ENCODE data around the gene SERINC5. TPM values are rescaled to one million over a fixed set of nuclear protein-coding genes. Genes with fewer than 3 reads are reported as not detected.
"Not testable (repeated sequence)": the region's sequence is repeated elsewhere in the genome, so short reads cannot be mapped to it uniquely, and the experiment has no call there.

The SERINC5 gene
- total RNA-seq, 2 experiments from 2014 or later: 70.2 to 78.3 TPM

DNA sequence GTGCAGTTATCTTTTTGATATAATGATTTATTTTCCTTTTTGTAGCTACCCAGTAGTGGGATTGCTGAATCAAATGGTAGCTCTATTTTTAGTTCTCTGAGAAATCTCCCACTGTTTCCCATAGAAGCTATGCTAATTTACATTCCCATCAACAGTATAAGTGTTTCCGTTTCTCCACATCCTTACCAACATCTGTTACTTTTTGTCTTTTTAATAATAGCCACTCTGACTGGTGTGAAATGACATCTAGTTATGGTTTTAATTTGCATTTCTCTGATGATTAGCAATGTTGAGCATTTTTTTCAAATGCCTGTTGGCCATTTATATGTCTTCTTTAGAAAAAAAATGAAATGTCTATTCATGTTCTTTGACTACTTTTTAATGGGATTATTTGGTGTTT is 94.7 kb downstream of the SERINC5 start:
- H3K27ac Mint-ChIP-seq: no peak overlapping the region
- DNase-seq (no peak), ATAC-seq (ENCODE audit: low read depth) (no peak)
- H3K9me3 Mint-ChIP-seq: peaks cover 1% of the 10 kb centered on the region
- H3K4me3 Mint-ChIP-seq: no peak overlapping the region
- H3K36me3 Mint-ChIP-seq: peaks cover 65% of the 10 kb centered on the region
- POLR2A ChIA-PET: no interaction called here
- H3K4me1 Mint-ChIP-seq: peaks cover 5% of the 10 kb centered on the region
- H3K27me3 Mint-ChIP-seq: no peaks in the 10 kb centered on the region

DNA sequence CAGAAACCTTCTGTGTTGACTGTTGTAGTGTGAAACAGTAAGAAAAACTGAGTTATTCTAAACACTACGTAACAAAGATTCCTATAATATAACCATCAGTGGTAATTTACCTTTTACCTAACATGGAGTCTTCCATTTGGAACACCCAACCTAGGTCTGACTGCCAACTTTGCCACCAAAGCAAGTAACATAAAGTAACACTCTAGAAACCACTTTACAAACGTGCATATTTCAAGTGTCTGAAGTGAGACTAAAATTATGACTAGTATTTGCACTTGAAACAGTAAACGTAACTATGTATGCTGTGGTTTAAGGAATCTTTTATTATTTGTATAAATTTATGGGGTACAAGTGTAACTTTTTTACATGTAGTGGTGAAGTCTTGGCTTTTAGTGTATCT is 95.6 kb downstream of the SERINC5 start:
- Mint-ChIP-seq H3K9me3 (peaks cover 1% of the 10 kb centered on the region), H3K36me3 (peaks cover 61% of the 10 kb centered on the region), H3K4me3 (no peak overlapping the region), H3K4me1 (peaks cover 6% of the 10 kb centered on the region), H3K27ac (no peak overlapping the region), H3K27me3 (no peaks in the 10 kb centered on the region)
- POLR2A ChIA-PET: no interaction called here
- no peak for DNase-seq
- ATAC-seq (ENCODE audit: low read depth): no peak

DNA sequence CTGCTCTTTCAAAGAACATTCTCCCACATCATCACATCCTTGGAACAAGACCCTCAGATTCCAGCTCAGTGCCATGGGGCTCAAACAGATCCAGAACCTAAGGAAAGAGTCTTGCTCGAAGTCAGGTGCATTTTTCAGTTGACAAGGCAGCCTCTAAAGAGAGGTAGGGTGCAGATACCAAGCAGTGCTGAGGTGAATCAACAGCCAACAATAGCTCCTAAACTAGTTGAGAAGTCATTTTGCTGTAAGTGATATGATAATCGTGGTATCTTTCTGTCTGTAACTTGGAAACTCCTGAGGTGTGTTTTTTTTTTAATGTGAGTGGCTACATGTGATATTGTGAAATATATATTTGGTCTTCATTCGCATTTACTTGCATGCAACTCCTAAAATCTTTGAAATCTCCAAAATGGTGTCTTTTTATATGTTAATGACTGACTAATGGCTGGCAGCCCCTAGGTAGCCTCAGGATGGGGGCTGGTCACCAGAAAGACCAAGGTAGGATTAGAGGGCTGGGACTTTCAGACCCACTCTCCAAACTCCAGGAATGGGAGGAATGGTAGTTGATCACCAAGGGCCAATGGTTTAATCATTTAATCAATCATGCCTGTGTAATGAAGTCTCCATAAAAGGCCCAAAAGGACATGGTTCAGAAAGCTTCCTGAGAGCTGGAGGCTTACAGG is 96.6 kb downstream of the SERINC5 start:
- Mint-ChIP-seq H3K36me3 (peaks cover 56% of the 10 kb centered on the region), H3K27ac (no peak overlapping the region), H3K4me3 (no peak overlapping the region), H3K27me3 (no peaks in the 10 kb centered on the region), H3K9me3 (peaks cover 1% of the 10 kb centered on the region), H3K4me1 (peaks cover 7% of the 10 kb centered on the region)
- DNase-seq (no peak), ATAC-seq (ENCODE audit: low read depth) (no peak)
- POLR2A ChIA-PET: no interaction called here

DNA sequence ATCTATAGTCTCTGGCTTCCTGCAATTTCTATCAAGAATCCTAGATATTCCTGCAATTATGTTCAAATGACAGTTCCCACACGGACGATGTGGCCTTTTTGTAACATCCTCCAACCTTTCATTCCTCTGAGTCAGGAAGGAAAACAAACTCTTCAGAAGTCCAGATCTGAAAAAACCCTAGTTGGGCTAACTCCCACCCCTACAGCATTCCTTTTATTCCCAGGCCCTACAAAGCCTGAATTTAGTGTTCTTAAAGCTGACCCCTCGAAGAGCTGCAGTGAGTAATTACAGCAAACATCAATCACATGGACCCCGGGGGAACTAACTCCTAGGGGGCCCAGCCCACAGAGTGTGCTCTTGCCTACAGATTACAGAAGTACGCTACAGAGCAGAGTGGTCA is 99.7 kb downstream of the SERINC5 start:
- POLR2A ChIA-PET: interaction anchor here (0.5 to 1.3 kb wide), 2 partner anchors 100 to 105 kb away, joined by 3 to 5 read pairs; partner anchors contain the start of gene SERINC5
- H3K9me3 Mint-ChIP-seq: no peaks in the 10 kb centered on the region
- no peaks in the 10 kb centered on the region for H3K27me3 Mint-ChIP-seq
- DNase-seq: no peak
- H3K4me1 Mint-ChIP-seq: peaks cover 25% of the 10 kb centered on the region
- ATAC-seq (ENCODE audit: low read depth): no peak
- no peak overlapping the region for H3K27ac Mint-ChIP-seq
- H3K4me3 Mint-ChIP-seq: no peak overlapping the region
- H3K36me3 Mint-ChIP-seq: peaks cover 44% of the 10 kb centered on the region

DNA sequence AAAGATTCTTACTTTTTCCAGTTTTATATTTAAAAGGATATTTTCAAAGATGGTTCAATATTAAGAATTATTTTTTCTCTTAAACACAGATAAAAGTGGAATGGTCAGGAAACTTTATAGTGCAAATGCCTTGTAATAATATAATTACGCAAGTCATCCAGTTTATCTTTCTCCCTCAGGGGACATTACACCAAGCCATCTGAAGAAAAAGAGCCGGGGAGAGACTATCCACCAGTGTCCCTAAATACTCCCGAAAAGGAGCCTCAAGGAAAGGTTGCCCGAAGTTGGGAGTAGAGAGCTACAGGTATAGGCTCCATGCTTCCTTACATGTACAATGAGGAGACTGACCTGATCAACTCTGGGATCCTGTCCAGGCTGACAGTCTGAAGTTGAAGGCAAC is 101.1 kb downstream of the SERINC5 start:
- H3K9me3 Mint-ChIP-seq: no peaks in the 10 kb centered on the region
- no peaks in the 10 kb centered on the region for H3K27me3 Mint-ChIP-seq
- no peak for ATAC-seq (ENCODE audit: low read depth)
- H3K4me1 Mint-ChIP-seq: peaks cover 34% of the 10 kb centered on the region
- DNase-seq: no peak
- no peak overlapping the region for H3K27ac Mint-ChIP-seq
- no peak overlapping the region for H3K4me3 Mint-ChIP-seq
- H3K36me3 Mint-ChIP-seq: peaks cover 52% of the 10 kb centered on the region
- POLR2A ChIA-PET: interaction anchor here (0.5 to 1.3 kb wide), 2 partner anchors 62 to 101 kb away, joined by 4 to 5 read pairs; partner anchors contain the start of gene SERINC5

DNA sequence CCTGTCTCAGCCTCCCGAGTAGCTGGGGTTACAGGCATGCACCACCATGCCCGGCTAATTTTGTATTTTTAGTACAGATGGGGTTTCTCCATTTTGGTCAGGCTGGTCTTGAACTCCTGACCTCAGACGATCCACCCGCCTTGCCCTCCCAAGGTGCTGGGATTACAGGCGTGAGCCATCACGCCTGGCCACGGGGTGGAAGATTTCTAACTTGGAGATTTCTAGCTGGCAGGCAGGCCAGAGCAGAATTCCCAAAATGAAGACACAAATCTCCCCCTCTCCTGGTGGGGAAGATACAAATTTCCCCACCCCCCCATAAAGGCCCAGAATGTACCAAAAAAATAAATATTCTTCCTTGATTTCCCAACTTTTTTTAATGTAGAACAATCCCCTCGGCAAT is 101.6 kb downstream of the SERINC5 start:
- H3K27ac Mint-ChIP-seq; H3K27me3 Mint-ChIP-seq; H3K4me3 Mint-ChIP-seq; H3K9me3 Mint-ChIP-seq; DNase-seq; ATAC-seq (ENCODE audit: low read depth): not testable (repeated sequence)
- POLR2A ChIA-PET: interaction anchor here (0.5 to 0.7 kb wide), 2 partner anchors 35 to 62 kb away, joined by 3 to 4 read pairs; no protein-coding TSS in a partner anchor
- Mint-ChIP-seq H3K4me1 (peaks cover 34% of the 10 kb centered on the region), H3K36me3 (peaks cover 52% of the 10 kb centered on the region)

DNA sequence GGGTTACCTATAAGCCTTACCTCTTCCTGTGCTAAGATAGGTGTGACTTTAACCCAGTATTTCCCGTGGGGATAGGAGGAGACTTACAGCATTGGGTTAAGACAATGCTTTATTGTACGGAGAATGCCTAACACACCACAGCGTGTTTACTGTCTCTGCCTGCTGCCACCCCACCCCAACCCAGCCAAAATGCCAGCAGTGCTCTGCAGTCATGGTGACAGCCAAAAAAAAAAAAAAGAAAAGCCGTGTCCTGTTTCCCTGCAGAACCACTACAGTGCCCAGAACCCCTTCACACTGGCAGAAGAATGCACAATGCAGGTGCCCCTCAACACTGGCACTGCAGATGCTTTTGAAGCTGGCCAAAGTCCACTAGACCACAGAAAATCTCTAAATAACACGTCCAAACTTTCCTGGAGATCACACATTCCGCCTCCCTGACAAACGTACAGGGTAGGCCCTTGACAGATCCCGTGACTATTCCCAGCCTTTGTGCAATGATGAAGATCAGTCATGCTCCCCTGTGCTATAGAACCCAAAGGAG is 102.2 kb downstream of the SERINC5 start:
- peaks cover 51% of the 10 kb centered on the region for H3K36me3 Mint-ChIP-seq
- H3K4me1 Mint-ChIP-seq: peaks cover 34% of the 10 kb centered on the region
- POLR2A ChIA-PET: interaction anchor here (0.7 to 1.6 kb wide), 2 partner anchors 35 to 102 kb away, joined by 3 to 5 read pairs; partner anchors contain the start of gene SERINC5
- H3K27ac Mint-ChIP-seq: peak overlapping the region; percentile 39
- no peak for DNase-seq
- H3K9me3 Mint-ChIP-seq: no peaks in the 10 kb centered on the region
- no peaks in the 10 kb centered on the region for H3K27me3 Mint-ChIP-seq
- peak; percentile 60 for ATAC-seq (ENCODE audit: low read depth)
- peak overlapping the region; percentile 1 for H3K4me3 Mint-ChIP-seq

DNA sequence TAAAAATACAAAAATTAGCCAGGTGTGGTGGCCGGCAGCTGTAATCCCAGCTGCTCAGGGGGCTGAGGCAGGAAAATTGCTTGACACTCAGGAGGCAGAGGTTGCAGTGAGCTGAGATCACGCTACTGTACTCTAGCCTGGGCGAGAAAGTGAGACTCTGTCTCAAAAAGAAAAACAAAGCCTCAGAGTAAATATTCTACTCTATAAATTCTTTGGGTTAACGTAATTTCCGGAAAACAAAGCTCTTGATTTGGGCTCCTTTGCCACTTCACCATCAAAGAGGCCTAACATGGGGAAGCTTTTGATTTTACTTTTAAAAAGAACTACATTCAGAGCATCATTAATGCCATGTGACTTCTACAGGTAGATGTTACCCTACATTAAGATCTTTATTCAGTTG is 103.1 kb downstream of the SERINC5 start:
- Mint-ChIP-seq H3K4me3 (peak overlapping the region; percentile 7), H3K27me3 (no peaks in the 10 kb centered on the region)
- DNase-seq: no peak

DNA sequence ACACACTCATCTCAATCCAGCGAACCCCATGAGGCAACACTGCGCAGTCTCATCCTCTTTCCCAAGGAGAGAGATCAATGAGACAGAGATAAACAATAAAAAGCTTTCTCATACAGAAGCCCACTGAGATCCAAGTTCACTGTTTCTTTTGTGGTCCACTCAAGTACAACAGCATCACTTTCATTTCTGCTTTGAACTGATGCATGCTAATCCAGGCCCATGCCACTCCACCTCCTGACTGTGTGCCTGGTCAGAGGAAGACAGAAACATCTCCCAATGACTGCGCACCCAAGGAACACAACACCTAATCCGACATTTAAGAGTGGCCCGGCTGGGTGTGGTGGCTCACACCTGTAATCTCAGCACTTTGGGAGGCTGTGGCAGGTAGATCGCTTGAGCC is 104.0 kb downstream of the SERINC5 start:
- H3K9me3 Mint-ChIP-seq: no peaks in the 10 kb centered on the region
- peaks cover 47% of the 10 kb centered on the region for H3K36me3 Mint-ChIP-seq
- ATAC-seq (ENCODE audit: low read depth): no peak
- DNase-seq: no peak
- peak overlapping the region; percentile 44 for H3K27ac Mint-ChIP-seq
- H3K27me3 Mint-ChIP-seq: no peaks in the 10 kb centered on the region
- POLR2A ChIA-PET: interaction anchor here (0.6 to 1.6 kb wide), 3 partner anchors 11 to 86 kb away, joined by 3 to 8 read pairs (median 5); no protein-coding TSS in a partner anchor
- peaks cover 37% of the 10 kb centered on the region for H3K4me1 Mint-ChIP-seq
- H3K4me3 Mint-ChIP-seq: no peak overlapping the region

More for the DNA sequence above, 103.1 kb downstream of the SERINC5 start:
- peak; percentile 16 for ATAC-seq (ENCODE audit: low read depth)
- Mint-ChIP-seq H3K9me3 (no peaks in the 10 kb centered on the region), H3K4me1 (peaks cover 35% of the 10 kb centered on the region), H3K27ac (peak overlapping the region; percentile 17), H3K36me3 (peaks cover 50% of the 10 kb centered on the region)
- POLR2A ChIA-PET: interaction anchor here (0.7 to 1.6 kb wide), 3 partner anchors 13 to 103 kb away, joined by 3 to 8 read pairs (median 5); partner anchors contain the start of gene SERINC5

DNA sequence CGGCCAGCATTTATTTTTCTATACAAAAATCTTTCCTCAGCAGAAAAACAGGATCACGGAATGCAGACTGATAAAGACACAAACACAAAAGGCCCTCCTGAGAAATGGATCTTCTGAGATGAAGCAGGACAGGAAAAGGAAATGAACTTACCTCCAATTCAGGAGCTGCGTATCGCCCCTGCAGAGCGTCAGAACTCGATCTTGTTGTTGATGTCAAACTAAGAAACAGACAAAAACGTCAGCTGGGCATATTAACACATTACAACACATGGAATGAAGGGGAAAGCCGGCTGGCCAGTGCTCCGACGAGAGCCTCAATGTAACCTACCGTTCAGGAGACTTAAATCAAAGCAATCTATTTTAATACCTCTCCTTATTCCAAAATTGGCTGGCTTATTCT is 105.1 kb downstream of the SERINC5 start:
- Mint-ChIP-seq H3K27me3 (no peaks in the 10 kb centered on the region), H3K4me1 (peaks cover 36% of the 10 kb centered on the region), H3K9me3 (no peaks in the 10 kb centered on the region), H3K27ac (peak overlapping the region; percentile 44), H3K4me3 (peak overlapping the region; percentile 1), H3K36me3 (peaks cover 45% of the 10 kb centered on the region)
- no peak for DNase-seq
- POLR2A ChIA-PET: interaction anchor here (0.5 kb wide), 1 partner anchor 105 kb away, joined by 3 read pairs; the partner anchor contains the start of gene SERINC5
- no peak for ATAC-seq (ENCODE audit: low read depth)

DNA sequence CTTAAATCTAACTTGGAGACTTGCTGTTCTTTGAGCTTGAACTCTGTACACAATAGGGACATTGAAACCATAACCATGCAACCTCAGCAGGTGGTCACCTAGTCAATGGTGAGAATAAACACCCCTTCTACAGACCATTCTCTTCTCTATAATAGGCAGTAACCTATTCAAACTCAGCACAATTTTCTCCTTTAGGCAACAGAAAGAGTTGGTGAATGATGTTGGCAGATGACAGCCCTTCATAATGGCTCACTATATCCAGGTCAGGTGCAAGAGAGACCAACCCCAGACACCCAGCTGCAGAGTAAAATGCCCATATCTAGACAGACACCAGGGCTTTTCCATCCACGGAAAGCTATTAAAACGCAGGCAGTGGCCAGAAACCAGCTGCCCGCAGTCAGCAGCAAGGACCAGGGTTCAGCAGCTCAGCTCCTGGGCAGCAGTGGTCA is 106.7 kb downstream of the SERINC5 start:
- POLR2A ChIA-PET: interaction anchor here (1.2 kb wide), 1 partner anchor 68 kb away, joined by 4 read pairs; no protein-coding TSS in a partner anchor
- DNase-seq (no peak), ATAC-seq (ENCODE audit: low read depth) (no peak)
- Mint-ChIP-seq H3K4me3 (no peak overlapping the region), H3K36me3 (peaks cover 47% of the 10 kb centered on the region), H3K9me3 (no peaks in the 10 kb centered on the region), H3K4me1 (peaks cover 36% of the 10 kb centered on the region), H3K27ac (no peak overlapping the region), H3K27me3 (no peaks in the 10 kb centered on the region)

DNA sequence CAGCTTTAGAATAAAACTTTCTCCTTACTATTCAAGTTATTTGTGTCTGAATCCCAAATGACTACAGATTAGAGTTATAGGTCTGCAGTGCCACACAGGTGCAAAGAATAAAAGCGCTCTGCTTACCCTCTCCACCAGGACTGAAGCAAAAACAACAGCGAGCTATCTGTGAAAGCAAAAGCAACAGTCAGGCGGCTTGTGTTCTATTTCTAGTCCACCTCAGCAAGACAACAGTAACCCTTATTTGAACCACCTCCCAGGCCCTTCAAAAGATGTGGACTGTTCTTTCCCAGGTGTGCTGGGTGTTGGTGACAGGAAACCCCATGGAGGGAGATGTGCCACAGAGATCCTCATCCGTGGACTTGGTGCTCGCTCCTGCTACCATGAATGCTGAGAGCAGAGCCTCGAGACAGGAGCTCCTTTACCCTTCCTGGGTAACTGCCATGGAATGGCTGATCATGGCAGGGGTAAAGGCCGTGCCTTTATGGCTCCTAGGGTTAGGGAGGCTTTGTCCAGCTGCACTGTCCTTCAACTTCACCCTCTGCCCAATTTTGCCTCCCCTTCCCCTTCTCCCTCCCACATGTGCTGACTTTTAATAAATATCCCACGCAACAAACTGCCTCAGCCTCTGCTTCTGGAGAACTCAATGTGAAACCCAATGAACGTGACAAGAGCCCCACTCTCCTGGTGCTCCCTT is 108.6 kb downstream of the SERINC5 start:
- Mint-ChIP-seq H3K9me3 (no peaks in the 10 kb centered on the region), H3K36me3 (peaks cover 53% of the 10 kb centered on the region), H3K4me1 (peaks cover 25% of the 10 kb centered on the region), H3K27ac (no peak overlapping the region), H3K27me3 (no peaks in the 10 kb centered on the region), H3K4me3 (no peak overlapping the region)
- DNase-seq (no peak), ATAC-seq (ENCODE audit: low read depth) (no peak)
- POLR2A ChIA-PET: interaction anchor here (1.2 kb wide), 1 partner anchor 34 kb away, joined by 3 read pairs; no protein-coding TSS in a partner anchor

DNA sequence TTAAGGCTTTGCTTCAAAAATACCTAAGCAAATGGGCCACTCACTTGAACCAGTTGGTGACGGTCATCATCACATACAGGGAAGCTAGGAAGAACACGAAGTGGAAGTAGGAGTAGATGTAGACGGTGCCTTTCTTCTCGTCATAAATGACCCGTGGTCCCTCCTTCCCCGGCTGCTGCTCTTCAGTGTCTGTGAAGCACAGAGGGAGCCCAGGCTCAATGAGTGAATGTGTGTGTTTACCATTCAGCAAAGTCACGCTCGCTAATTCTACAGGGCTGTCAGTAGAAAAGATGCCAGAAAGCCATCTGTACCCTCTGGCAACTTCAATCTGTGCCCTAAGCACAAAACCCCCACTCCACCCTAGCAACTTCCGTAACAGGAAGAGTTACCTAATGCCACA is 109.8 kb downstream of the SERINC5 start:
- Mint-ChIP-seq H3K27me3 (no peaks in the 10 kb centered on the region), H3K27ac (peak overlapping the region; percentile 16), H3K9me3 (no peaks in the 10 kb centered on the region), H3K36me3 (peaks cover 48% of the 10 kb centered on the region), H3K4me3 (no peak overlapping the region), H3K4me1 (peaks cover 24% of the 10 kb centered on the region)
- DNase-seq (no peak), ATAC-seq (ENCODE audit: low read depth) (no peak)
- POLR2A ChIA-PET: no interaction called here
